RWPE1 (cell line): ENCODE results near the gene CEP20.
A peak's percentile ranks its signal among the peaks of the same experiment; 100 is the strongest.
"Not testable (repeated sequence)": the region's sequence is repeated elsewhere in the genome, so short reads cannot be mapped to it uniquely, and the experiment has no call there.

Source experiments
- CTCF ChIA-PET: fragments of 350-600 bp; sonication (Branson Sonifier 250); formaldehyde crosslinking; extraction: SDS; loops from one replicate; lab custom pipeline; 2021; lab: Yijun Ruan, JAX
- POLR2A ChIA-PET: fragments of 400-600 bp; formaldehyde crosslinking; extraction: SDS; loops from one replicate; lab custom pipeline; 2020; ENCODE audit warnings: antibody characterized with exemption; ENCODE audit not compliant: low non-redundant PET; lab: Yijun Ruan, JAX
- DNase-seq: peaks from one replicate; pipeline ENCODE4 v3.0.0; 2012; ENCODE audit warnings: low spot score
- H3K27ac ChIP-seq: fragments of 450-650 bp; 2 replicates; pipeline ENCODE4 v1.5.1; 2017
- TF ChIP-seq, protein P1 (sequence below): fragments of 450-650 bp; conservative IDR thresholded peaks from 2 replicates; pipeline ENCODE4 v1.5.1; 2017; ENCODE audit warnings: low read depth, mild to moderate bottlenecking

CEP20 gene, protein sequence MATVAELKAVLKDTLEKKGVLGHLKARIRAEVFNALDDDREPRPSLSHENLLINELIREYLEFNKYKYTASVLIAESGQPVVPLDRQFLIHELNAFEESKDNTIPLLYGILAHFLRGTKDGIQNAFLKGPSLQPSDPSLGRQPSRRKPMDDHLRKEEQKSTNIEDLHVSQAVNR

DNA sequence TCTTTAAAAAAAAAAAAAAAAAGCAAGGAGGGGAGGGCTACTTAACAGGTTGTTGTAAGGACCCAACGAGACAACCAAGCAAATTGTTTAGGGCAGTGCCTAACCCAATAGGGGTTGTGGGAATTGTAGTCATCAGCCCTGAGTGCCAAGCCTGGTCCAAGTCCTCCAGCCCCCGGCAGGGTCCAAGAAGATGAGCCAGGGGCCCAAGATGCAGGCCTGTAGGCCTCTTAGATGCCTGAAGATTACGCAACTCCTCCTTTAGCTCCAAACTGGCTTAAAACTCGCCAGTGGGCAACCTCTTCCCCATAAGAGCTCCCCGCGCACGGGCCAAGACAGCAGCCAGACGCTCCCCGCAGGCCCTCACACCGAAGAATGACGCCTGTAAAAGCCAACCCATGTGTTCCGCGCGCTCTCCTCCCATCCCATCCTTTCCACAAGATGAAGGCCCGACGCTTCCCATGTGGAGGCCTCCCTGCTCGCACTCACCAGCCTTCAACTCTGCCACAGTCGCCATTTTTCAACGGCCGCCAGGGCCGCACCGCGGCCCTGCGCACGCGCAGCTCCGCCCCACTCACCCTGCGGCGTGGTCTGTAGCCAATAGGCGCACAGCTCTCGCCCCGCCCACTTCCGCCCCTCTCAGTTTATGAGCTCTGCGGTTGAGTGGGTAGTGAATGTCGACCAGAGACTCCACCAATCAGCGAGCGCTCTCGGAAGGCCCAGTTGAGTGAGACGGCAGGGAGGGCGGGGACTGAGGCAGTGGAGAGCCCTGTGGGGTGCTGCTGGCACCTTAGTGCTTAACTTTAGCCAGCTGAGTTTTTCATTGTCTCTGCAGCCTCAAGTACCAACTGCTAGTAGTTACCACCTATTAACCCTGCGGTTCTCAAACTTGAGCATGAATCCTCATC lies at the start of gene CEP20:
Gene CEP20, minus strand, starts transcription at position 532 of the 905 bp plus-strand sequence. Its CDS starts 18 bp downstream, at position 514.
- TF ChIP-seq, protein P1, sequence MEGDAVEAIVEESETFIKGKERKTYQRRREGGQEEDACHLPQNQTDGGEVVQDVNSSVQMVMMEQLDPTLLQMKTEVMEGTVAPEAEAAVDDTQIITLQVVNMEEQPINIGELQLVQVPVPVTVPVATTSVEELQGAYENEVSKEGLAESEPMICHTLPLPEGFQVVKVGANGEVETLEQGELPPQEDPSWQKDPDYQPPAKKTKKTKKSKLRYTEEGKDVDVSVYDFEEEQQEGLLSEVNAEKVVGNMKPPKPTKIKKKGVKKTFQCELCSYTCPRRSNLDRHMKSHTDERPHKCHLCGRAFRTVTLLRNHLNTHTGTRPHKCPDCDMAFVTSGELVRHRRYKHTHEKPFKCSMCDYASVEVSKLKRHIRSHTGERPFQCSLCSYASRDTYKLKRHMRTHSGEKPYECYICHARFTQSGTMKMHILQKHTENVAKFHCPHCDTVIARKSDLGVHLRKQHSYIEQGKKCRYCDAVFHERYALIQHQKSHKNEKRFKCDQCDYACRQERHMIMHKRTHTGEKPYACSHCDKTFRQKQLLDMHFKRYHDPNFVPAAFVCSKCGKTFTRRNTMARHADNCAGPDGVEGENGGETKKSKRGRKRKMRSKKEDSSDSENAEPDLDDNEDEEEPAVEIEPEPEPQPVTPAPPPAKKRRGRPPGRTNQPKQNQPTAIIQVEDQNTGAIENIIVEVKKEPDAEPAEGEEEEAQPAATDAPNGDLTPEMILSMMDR: no peak
- ChIA-PET CTCF (interaction anchor here (0.6 to 0.7 kb wide), 2 partner anchors 40 to 133 kb away, joined by 3 read pairs; no protein-coding TSS in a partner anchor), POLR2A (interaction anchor here (0.6 to 1.1 kb wide), 4 partner anchors 10 to 156 kb away, joined by 3 to 6 read pairs (median 4); no protein-coding TSS in a partner anchor)
- H3K27ac ChIP-seq: peak within 1 kb of the TSS; percentile 86
- DNase-seq: peak; percentile 100

DNA sequence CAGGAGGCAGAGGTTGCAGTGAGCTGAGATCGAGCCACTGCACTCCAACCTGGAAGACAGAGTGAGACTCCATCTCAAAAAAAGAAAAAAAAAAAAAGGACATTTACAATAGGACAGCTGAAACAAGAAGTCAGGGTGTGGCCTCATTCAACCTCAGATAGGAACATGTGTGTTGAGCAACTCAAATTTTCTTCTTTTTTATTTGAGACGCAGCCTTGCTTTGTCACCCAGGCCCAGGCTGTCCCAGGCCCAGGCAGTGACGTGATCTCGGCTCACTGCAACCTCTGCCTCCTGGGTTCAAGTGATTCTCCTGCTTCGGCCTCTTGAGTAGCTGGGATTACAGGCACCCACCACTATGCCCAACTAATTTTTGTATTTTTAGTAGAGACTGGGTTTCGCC lies 48.4 kb upstream of the CEP20 start:
- peak overlapping the region; percentile 30 for H3K27ac ChIP-seq
- DNase-seq, POLR2A ChIA-PET, CTCF ChIA-PET: not testable (repeated sequence)

DNA sequence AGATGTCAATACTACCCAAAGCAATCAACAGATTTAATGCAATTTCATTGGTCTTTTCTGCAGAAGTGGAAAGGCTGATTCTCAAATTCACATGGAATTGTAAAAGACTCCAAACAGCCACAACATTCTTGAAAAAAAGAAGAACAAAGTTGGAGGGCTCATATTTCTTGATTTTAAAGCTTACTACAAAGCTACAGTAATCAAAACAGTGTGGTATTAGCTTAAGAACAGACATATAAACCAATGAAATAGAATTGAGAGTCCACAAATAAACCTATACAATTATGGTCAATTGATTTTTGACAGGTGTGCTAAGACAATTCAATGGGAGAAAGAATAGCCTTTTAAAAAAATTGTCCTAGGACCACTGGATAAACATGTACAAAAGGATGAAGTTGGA lies 46.6 kb upstream of the CEP20 start:
- POLR2A ChIA-PET: no interaction called here
- TF ChIP-seq, protein P1: no peak
- no peak overlapping the region for H3K27ac ChIP-seq
- CTCF ChIA-PET: no interaction called here
- no peak for DNase-seq

DNA sequence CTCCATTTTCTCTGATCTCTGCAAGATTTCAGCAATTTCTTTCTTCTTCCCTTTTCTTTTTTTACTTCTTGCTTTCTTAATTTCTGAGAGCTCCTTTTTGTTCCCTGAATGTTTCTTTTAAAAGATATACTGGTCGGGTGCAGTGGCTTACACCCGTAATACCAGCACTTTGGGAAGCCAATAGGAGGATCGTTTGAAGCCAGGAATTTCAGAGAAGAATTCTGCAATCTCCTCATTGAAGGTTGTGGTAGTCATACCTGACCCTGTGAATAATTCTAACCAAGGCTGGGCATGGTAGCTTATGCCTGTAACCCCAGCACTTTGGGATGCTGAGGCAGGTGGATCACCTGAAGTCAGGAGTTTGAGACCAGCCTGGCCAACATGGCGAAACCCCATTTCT lies 45.4 kb upstream of the CEP20 start:
- TF ChIP-seq, protein P1: no peak
- CTCF ChIA-PET: no interaction called here
- H3K27ac ChIP-seq: no peak overlapping the region
- no peak for DNase-seq
- POLR2A ChIA-PET: no interaction called here

DNA sequence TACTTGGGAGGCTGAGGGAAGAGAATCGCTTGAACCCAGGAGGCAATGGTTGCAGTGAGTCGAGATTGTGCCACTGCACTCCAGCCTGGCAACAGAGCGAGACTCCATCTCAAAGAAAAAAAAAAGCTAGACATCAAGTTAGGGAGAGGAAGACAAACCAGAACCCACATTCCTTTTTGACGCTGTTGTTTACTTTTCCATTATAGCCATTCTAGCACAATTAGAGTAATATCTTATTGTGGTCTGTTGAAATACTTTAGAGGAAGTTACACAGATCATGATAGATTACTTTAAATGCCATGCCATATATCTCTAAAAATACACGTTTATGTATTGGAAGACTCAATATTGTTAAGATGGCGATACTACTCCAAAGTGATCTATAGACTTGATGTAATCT lies 44.5 kb upstream of the CEP20 start:
- POLR2A ChIA-PET: no interaction called here
- CTCF ChIA-PET: no interaction called here
- no peak overlapping the region for H3K27ac ChIP-seq
- no peak for DNase-seq
- TF ChIP-seq, protein P1: no peak

DNA sequence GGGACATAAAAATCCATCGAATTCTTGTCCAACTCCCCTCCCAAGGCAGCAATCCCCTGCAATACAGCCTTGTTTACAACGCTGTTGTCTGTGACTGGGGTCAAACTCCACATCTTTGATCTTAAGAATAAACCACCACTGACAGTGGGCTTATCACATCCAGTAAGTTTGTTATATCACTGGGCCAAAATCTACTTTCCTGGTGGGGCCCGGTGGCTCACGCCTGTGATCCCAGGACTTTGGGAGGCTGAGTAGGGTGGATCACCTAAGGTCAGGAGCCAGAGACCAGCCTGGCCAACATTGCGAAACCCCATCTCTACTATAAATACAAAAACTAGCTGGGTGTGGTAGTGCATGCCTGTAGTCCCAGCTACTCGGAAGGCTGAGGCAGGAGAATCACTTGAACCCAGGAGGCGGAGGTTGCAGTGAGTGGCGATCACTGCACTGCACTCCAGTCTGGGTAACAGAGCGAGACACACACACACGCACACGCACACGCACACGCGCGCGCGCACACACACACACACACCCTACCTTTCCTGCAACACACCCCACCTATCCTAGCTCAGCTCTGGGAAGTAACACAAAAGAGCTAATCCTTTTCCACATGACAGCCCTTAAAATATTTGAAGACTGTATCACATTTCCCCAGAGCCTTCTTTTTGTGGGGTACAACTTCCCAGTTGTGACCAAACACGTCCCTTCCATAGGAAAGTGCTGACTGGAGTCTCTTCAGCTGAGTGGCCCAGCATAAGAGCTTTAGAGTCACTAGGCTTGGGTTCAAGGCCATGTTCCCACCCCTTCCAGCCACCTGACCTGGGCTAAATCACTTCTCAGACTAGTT lies 40.1 kb upstream of the CEP20 start:
- peak overlapping the region; percentile 62 for H3K27ac ChIP-seq
- ChIA-PET CTCF (no interaction called here), POLR2A (no interaction called here)
- TF ChIP-seq, protein P1: no peak
- DNase-seq: no peak
